SK-N-SH treated with all-trans-retinoic acid at 6 μM for 48 hours (cell line): ENCODE results near the gene LAMA3.

ENCODE experiments used
- ARNTL ChIP-seq: fragments of 450-650 bp; formaldehyde crosslinking; IDR thresholded peaks from 2 replicates; pipeline ENCODE4 v1.5.0; 2020; ENCODE audit warnings: low read depth, mild to moderate bottlenecking, moderate library complexity, borderline replicate concordance
- PPARA ChIP-seq: fragments of 250-450 bp; sonication (Bioruptor Pico); IDR thresholded peaks from 2 replicates; pipeline ENCODE4 v1.5.0; 2020; ENCODE audit warnings: mild to moderate bottlenecking, borderline replicate concordance
- ZNF8 ChIP-seq: fragments of 450-650 bp; formaldehyde crosslinking; IDR thresholded peaks from 2 replicates; pipeline ENCODE4 v1.5.0; 2020; ENCODE audit warnings: mild to moderate bottlenecking, moderate library complexity
- TF ChIP-seq, protein P1 (sequence below): fragments of 250-450 bp; sonication (Bioruptor Pico); IDR thresholded peaks from 2 replicates; pipeline ENCODE4 v1.8.0; 2020; ENCODE audit warnings: mild to moderate bottlenecking, moderate library complexity, borderline replicate concordance
- TF ChIP-seq, protein P2 (sequence below): fragments of 250-450 bp; sonication (Bioruptor Pico); IDR thresholded peaks from 2 replicates; pipeline ENCODE4 v1.5.1; 2021; ENCODE audit warnings: mild to moderate bottlenecking, moderate library complexity

DNA sequence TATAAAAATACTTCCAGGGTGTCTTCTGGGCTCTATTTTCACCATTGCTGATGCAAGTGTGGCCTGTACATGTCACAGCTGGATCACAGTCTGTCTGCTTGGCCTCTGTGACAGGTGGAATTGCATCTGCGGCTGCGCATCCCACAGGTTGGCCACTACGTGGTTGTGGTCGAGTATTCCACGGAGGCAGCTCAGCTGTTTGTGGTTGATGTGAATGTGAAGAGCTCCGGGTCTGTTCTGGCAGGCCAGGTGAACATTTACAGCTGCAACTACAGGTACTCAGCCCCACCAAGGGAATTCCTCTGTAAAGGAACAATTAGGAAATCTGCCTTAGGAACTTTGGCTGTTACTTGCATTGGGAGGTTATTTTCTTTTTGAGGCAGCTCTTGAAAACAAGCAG, 144.5 kb downstream of the LAMA3 start:
- TF ChIP-seq, protein P1, sequence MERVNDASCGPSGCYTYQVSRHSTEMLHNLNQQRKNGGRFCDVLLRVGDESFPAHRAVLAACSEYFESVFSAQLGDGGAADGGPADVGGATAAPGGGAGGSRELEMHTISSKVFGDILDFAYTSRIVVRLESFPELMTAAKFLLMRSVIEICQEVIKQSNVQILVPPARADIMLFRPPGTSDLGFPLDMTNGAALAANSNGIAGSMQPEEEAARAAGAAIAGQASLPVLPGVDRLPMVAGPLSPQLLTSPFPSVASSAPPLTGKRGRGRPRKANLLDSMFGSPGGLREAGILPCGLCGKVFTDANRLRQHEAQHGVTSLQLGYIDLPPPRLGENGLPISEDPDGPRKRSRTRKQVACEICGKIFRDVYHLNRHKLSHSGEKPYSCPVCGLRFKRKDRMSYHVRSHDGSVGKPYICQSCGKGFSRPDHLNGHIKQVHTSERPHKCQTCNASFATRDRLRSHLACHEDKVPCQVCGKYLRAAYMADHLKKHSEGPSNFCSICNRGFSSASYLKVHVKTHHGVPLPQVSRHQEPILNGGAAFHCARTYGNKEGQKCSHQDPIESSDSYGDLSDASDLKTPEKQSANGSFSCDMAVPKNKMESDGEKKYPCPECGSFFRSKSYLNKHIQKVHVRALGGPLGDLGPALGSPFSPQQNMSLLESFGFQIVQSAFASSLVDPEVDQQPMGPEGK, result no peak
- TF ChIP-seq, protein P2, sequence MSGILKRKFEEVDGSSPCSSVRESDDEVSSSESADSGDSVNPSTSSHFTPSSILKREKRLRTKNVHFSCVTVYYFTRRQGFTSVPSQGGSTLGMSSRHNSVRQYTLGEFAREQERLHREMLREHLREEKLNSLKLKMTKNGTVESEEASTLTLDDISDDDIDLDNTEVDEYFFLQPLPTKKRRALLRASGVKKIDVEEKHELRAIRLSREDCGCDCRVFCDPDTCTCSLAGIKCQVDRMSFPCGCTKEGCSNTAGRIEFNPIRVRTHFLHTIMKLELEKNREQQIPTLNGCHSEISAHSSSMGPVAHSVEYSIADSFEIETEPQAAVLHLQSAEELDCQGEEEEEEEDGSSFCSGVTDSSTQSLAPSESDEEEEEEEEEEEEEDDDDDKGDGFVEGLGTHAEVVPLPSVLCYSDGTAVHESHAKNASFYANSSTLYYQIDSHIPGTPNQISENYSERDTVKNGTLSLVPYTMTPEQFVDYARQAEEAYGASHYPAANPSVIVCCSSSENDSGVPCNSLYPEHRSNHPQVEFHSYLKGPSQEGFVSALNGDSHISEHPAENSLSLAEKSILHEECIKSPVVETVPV, result no peak
- no peak for TF ChIP-seq ZNF8 (CRISPR knock-in tag)
- TF ChIP-seq ARNTL, result no peak
- TF ChIP-seq PPARA (CRISPR knock-in tag), result no peak
